HEK293 (cell line): ENCODE results near the gene GALNT8.

Experiments used
- CTCF ChIP-seq: fragments of 450-650 bp; formaldehyde crosslinking; IDR thresholded peaks from 2 replicates; pipeline ENCODE4 v1.5.1; 2016; ENCODE audit warnings: missing biosample characterization, missing genetic modification characterization
- MYNN ChIP-seq: fragments of 450-650 bp; formaldehyde crosslinking; IDR thresholded peaks from 2 replicates; pipeline ENCODE4 v1.5.1; 2016; ENCODE audit warnings: missing biosample characterization, missing genetic modification characterization, borderline replicate concordance
- PRDM1 ChIP-seq: fragments of 450-650 bp; formaldehyde crosslinking; IDR thresholded peaks from 2 replicates; pipeline ENCODE4; 2016; ENCODE audit warnings: missing biosample characterization, missing genetic modification characterization
- PRDM4 ChIP-seq: fragments of 450-650 bp; formaldehyde crosslinking; IDR thresholded peaks from 2 replicates; pipeline ENCODE4 v1.5.1; 2017; ENCODE audit warnings: missing biosample characterization, missing genetic modification characterization
- TSHZ1 ChIP-seq: fragments of 450-650 bp; formaldehyde crosslinking; IDR thresholded peaks from 2 replicates; pipeline ENCODE4 v1.5.1; 2016; ENCODE audit warnings: missing biosample characterization, missing genetic modification characterization, borderline replicate concordance
- ZBTB1 ChIP-seq: fragments of 450-650 bp; formaldehyde crosslinking; IDR thresholded peaks from 2 replicates; pipeline ENCODE4 v1.5.1; 2016; ENCODE audit warnings: missing biosample characterization, missing genetic modification characterization
- ZNF133 ChIP-seq: fragments of 450-650 bp; formaldehyde crosslinking; IDR thresholded peaks from 2 replicates; pipeline ENCODE4 v1.5.1; 2016; ENCODE audit warnings: missing biosample characterization, missing genetic modification characterization
- ZNF138 ChIP-seq: fragments of 450-650 bp; formaldehyde crosslinking; IDR thresholded peaks from 2 replicates; pipeline ENCODE4 v1.5.1; 2016; ENCODE audit warnings: missing biosample characterization, missing genetic modification characterization, borderline replicate concordance
- ZNF239 ChIP-seq: fragments of 450-650 bp; formaldehyde crosslinking; IDR thresholded peaks from 2 replicates; pipeline ENCODE4 v1.5.1; 2016; ENCODE audit warnings: missing biosample characterization, missing genetic modification characterization
- ZNF626 ChIP-seq: fragments of 450-650 bp; sonication (Bioruptor Pico); formaldehyde crosslinking; IDR thresholded peaks from 2 replicates; pipeline ENCODE4 v1.5.1; 2018; ENCODE audit warnings: missing biosample characterization, missing genetic modification characterization, inconsistent platforms
- ZNF645 ChIP-seq: fragments of 450-650 bp; formaldehyde crosslinking; IDR thresholded peaks from 2 replicates; pipeline ENCODE4; 2016; ENCODE audit warnings: missing biosample characterization, missing genetic modification characterization

- no peak for TF ChIP-seq ZNF239 (tag by site-specific recombination)
- TF ChIP-seq CTCF (tag by site-specific recombination) = no peak
- no peak for TF ChIP-seq ZNF138 (tag by site-specific recombination)
- no peak for TF ChIP-seq ZNF626
- no peak for TF ChIP-seq ZBTB1 (tag by site-specific recombination)
- no peak for TF ChIP-seq ZNF133
- no peak for TF ChIP-seq PRDM4 (tag by site-specific recombination)
- TF ChIP-seq TSHZ1 = no peak
- TF ChIP-seq ZNF645 (tag by site-specific recombination) = no peak
- TF ChIP-seq PRDM1 = no peak
- no peak for TF ChIP-seq MYNN
Measured at GRCh38 chr12:4800555-4800954, 80.4 kb downstream of the GALNT8 start.
